CD4-positive, alpha-beta T cell treated with Interferon gamma for 1 hour (primary cell): ENCODE measurements around the gene AMPH.

Experiments used
- DNase-seq: peaks from one replicate; pipeline ENCODE4 v3.0.0-alpha.2; 2020

AMPH gene

DNA sequence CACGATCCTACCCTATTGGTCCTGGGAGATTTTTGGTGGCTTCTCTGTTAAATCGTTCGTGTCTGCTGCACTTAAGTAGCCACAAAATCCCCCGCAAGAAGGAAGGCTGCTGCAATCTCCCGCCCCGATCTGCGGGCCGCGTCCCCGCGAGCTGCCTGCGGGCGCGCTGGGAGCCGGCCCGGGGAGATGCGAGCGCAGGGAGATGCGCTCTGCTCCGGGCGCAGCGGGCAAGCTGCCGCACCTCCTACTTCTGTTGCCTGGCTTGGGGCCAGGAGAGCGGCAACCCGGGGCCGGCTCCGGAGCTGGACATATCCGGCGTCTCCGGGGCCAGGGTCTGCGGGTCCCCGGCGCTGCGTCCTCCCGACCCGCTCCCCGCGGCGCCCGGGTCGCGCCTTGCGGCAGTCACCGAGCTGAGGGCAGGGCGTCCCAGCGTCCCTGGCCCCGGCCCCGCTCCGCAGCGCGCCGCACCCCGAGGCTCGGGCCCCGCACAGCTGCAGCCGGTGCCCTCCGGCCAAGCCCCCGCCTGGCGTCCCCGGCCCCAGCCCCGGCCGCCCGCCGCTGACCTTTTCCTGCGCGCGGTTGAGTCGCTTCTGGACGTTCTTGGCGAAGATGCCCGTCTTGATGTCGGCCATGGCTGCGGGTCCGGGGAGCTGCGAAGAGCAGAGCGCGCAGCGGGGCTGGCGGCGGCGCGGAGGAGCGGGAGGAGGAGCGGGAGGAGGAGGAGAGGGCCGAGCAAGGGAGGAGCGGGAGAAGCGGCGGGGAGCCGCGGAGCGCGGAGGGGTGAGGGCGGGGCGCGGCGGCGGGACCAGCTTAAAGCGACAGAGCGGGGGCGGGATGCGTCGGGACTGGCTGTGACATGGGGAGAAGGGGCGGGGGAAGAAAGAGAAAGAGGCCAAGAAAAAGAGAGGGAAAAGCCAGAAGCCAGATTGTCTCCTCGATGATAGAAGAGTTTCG is at the start of gene AMPH:
AMPH (minus strand) TSS at position 654 of the 954 bp plus-strand sequence; CDS start at position 632, 22 bp downstream.
- no peak for DNase-seq

DNA sequence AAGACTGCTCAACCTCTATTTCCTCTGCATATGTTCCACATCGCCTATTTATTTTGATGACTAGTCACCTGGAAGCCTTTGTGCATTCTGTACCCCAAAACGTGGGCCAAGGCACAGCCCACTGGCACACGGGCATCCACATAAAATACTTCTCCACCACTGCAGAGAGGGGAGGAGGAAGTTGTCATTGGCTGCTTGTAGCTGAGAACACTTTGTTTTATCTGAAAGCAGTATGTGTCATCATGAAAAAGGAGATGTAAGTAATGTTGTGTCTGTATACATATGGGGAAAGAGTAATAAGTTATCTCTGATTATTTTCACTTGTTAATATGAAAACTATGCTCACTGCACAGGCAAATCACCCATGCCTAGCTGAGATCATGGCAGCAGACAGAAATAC is 48.2 kb upstream of the AMPH start:
- no peak for DNase-seq

DNA sequence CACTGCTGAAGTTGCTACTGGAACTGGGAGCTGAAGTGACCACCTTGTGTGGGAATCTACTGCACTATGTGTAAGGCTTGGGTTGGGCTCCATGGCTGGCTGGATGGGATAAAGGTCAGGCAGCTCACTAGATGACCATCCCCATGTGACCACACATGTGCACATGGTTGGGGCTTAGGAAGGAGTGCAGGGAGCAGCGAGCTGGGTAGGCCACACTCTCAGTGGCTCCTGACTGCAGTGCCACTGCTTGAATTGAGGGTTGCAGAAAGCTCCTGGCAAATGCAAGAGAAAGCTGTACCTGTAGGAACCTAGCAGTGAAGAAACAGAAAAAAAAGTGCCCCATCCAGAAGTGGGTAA is 47.5 kb upstream of the AMPH start:
- no peak for DNase-seq

DNA sequence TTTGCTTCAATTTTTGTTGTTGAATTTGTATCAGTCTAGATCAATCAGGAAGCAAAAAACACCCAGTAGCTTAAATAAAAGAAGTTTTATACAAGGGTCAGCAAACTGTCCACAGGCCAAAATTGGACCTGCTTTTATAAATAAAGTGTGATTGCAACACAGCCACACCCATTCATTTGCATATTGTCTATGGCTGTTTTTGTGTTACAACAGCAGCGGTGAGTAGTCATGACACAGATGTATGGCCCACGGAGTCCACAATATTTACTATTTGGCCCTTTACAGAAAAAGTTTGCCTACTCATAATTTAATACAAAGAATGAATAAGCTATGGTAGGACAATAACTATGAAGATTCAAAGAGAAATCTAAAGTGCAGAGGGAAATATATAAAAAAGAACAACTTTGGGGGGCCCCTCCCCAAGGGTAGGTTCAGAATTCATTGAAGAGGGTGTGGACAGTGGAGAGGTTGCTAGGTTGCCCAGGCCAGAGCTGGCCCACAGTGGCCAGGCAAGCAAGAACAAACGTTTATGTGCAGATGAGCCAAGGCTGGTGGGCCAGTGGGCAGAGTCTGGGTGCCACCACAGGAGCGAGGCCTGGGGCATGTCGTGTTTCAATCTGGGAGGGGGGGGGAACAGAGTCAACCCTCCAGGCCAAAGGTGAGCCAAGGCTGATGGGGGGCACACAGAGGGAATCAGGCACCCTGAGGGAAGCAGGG is 47.0 kb upstream of the AMPH start:
- no peak for DNase-seq

DNA sequence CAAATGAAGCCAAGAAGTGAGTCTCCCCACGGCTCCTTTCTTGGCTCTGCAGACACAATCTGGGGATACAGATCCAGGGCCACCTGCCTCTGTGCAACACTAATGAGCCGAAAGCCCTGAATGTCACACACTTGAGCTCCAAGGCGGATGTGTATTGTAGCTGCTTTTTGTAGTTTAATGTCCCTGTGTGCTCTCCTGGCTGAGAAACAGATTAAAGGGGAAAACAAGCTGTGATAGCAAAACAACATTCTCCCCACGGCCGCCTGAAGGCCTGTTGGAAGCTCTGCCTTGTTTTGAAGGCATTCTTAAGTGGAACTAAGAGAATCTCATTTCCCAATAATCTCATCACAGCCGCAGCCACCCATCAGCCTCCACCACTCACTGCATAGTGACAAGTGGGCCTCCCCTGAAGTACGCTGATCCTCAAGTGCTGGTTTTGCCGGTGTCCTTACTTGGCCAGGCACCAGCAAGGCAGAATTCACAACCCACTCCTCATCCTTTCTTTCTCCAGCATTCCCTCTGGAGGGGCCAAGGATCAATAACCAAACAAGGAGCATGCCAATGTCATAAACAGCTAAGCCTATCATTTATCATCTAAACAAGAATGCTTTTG is 44.4 kb upstream of the AMPH start:
- no peak for DNase-seq

DNA sequence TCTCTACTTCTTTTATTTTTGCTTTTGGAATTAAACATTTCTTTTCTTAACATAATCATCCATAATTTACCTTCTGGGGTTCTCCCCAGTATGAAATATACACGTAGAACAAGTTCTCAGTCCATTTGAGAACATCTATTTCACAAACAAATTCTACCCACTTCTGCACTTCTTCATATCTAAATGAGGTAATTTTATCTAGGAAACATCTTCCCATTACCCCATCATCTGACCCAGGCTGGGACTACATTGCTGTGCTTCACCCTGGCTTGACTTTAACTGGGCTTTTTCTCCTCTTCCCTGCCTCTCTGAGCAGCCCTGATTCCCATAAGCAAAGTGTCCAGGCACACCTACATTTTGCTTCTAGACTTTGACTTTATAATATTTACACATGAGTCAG is 43.3 kb upstream of the AMPH start:
- DNase-seq: no peak

DNA sequence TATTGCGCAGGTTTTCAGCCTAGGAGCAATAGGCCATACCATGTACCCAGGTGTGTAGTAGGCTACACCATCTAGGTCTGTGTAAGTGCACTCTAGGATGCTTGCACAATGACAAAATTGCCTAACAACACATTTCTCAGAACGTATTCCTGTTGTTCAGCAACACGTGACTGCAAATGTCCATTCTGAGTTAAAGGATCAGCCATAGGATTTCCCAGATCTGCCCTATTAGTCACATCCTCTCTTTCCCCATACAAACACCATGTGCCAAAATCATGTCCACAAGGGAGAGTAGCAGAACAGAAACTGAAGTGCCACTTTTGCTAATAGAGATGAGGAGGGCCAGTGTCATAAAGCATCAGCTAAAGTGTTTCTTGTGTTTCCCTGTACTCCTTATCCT is 42.6 kb upstream of the AMPH start:
- peak; percentile 9 for DNase-seq

DNA sequence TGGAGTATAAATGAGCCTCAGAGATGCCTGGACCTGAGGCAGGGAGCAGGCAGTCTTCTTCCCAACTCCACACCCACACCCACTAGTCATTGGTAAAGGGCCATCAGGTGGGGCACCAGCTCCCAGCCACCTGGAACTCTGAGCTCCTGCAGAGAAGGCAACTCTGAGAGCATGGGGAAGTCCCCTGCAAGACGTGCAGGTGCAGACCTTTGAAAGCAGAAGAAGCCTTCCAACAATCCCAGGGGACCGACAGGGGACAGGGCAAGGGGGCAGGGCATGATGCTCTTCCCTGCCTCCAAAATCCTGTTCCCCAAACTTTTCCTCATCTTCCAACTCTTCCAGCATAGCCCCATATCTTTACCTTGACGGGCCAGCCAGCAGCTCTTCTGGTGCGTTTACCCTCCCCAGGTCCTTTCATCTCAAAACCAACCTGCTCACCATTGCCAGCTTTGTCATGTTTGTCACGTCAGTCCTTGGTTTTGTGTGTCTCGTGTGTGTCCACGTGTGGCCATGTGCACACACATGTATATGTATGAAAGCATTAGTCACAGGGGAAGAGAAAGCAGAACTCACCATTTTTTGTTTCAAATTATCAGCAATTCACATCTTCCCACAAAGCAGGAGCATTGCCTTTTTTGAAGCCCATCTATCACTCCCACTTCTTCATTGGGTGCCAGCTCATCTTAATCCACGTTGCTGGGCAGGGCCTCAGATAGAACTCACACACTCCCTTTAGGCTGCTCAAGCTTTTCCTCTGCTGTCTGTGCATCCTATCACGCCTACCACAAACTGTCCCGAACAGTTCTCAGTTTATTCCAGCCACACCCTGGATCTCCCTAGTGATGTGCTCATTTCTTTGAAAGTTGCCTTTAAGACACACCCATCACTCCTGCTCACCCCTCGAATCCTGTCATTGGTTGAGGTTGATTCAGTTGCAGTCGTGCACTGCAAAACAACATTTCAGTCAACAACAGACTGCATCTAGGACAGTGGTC is 41.0 kb upstream of the AMPH start:
- peak; percentile 44 for DNase-seq

DNA sequence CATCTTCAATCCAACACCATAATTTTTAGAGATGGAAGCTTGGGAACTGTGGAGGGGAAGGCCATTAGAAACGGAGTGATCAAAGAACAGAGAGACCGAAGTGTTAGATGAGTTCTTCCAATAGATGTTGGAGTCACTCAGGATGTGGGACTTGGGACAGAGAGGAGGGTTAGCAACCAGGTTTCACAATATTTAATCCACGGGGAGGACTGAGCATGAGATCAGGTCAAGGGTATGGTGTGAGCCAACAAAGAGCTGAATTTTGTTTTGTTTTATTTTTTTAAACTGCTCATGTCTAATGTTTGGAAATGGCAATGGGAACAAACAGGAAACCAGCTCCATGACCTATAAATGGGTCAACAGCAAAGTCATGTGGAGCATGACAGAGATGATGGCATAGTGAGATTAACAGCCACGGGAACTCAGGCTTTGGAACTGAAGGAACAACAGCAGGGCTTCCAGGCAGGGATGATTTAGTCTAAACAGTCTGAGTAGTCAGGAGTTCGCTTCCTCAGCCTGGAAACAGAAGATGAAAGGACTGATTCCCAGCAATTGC is 38.9 kb upstream of the AMPH start:
- no peak for DNase-seq

DNA sequence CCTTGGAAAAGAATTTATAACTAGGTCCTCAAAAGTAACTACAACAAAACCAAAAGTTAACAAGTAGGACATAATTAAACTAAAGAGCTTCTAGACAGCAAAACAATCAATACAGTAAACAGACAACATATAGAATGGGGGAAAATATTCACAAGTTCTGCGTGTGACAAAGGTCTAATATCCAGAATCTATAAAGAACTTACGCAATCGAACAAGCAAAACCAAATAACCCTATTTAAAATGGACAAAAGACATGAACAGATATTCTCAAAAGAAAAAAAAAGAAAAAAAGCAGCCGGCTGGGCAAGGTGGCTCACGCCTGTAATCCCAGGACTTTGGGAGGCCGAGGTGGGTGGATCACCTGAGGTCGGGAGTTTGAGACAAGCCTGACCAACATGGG is 33.8 kb upstream of the AMPH start:
- DNase-seq: no peak

DNA sequence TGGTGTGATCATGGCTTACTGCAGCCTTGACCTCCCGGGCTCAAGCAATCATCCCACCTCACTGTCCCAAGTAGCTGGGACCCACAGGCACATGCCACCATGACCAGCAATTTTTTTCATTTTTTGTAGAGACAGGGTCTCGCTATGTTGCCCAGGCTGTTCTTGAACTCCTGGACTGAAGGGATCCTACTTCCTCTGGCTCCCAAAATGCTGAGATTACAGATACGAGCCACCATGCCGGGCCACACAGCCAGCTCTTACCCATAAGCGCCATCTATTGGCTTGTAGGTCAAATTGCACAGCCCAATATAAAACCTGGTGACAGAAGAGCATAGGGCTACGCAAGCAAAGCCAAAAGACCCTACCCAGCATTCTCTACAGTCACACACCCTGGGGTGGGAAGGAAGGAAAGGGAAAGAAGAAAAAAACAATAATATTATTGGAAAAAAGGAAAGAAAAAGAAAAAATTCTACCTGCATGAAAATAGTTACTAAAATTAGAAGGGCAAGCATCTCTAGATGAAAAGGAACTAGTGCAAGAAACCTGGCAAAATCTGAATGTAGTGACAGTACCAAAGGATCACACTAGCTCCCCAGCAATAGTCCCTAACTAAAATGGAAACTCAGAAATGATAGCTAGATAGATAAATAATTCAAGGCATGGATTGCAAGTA is 29.4 kb upstream of the AMPH start:
- no peak for DNase-seq

DNA sequence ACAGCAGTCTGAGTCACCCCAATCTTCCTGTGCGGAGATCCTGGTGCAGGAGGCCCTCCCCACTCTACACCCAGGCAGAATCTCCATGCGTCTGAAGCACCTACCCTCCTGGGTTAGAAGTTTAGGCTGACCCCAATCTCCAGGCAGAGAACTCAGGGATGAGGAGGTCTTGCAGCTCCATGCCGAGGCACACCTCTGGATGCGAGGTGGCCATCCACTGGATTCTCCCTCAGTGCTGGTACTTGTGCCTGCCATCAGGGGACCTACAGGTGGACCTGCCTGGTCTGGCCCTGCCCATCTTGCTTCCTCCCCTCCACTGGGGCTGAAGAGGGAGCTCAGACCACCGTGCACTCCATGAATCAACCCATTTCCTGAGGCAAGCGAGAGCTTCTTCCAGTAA is 28.8 kb upstream of the AMPH start:
- DNase-seq: no peak

DNA sequence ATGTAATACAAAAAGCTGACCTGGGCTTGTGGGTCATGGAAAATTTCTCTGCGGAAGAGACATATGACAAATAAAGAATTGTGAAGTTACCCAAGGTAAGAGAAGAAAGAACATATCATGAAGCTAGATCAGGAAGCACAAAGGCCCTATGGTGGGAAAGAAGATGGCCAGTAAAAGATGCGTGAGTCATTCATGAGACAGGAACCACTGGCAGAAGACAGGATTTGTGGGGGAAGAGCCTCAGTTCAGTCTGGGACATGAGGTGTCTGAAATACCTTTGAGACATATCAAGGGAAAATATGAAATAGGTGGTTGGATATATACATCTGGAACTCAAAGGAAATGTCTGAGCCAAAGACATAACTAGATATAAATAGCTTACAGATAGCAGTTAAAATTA is 27.7 kb upstream of the AMPH start:
- DNase-seq: no peak

DNA sequence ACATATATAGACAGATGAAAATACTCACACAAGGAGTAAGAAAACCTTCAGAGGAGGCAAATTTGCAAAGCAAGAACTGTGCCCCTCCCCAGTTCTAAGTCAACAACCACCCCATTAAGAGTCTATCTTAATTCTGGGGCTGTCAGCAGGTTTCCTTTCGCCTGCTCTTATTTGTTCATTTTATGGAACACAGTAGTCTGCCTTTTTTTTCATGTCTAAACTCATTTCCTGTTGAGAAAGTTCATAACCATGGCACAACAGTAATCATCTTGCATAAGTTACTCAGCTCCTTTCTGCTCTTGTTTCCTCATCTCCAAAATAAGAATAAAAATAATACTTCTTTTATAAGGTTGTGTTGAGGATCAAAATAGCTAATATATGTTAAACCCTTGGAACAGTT is 25.8 kb upstream of the AMPH start:
- DNase-seq: no peak

DNA sequence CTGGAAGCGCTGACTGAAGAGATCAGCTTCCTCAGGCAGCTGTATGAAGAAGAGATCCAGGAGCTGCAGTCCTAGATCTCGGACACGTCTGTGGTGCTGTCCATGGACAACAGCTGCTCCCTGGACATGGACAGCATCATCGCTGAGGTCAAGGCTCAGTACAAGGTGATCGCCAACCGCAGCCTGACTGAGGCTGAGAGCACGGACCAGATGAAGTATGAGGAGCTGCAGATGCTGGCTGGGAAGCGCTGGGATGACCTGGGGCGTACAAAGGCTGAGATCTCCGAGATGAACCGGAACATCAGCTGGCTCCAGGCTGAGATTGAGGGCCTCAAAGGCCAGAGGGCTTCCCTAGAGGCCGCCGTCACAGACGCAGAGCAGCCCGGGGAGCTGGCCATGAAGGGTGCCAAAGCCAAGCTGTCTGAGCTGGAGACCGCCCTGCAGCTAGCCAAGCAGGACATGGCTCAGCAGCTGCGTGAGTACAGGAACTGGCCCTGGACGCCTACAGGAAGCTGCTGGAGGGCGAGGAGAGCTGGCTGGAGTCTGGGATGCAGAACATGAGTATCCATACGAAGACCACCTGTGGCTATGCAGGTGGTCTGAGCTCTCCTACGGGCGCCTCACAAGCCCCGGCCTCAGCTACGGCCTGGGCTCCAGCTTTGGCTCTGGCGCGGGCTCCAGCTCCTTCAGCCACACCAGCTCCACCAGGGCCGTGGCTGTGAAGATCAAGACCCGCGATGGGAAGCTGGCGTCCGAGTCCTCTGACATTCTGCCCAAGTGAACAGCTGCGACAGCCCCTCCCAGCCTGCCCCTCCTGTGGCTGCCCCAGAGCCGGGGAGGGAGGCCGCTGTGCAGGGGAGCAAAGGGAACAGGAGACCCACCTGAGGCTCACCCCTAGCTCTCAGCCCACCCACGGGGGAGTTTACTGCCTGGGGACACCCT is 24.9 kb upstream of the AMPH start:
- DNase-seq: no peak

DNA sequence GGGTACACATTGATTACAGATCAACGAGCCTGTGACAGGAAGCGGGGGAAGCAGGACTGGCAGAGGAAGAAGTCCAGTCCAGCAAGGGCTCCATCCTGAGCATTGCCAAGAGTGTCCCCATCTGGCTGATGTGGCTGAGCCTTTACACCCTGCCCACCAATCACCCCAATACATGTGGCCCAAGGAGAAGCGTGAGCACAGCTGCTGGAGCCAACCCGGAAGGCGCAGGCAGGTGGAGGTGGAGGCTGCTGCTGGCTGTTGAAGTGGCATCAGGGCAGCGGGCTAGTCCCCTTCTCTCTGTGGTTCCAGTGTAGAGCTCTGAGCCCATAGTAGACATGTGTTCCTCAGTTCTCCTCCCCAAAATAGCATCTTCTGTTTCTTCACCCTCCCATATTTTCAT is 6.8 kb upstream of the AMPH start:
- DNase-seq: no peak

DNA sequence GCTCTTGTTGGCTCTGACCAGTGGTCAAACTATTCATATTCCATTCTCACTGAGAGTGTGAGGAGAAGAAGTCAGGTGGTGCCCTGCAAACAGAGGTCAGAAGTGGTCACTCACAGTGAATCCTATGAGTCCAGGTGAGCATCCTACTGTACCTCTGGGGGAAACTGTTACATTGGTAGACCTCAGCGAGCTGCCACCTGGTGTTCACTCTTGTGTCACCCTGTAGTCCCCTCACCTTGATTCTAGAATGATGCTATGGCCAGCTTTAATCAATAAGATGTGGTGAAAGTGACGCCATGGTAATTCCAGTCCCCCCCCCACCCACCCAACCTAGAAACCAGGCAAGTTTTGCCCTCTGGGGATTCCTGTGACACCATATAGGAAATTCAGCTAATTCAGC is 1.2 kb upstream of the AMPH start:
- no peak for DNase-seq

DNA sequence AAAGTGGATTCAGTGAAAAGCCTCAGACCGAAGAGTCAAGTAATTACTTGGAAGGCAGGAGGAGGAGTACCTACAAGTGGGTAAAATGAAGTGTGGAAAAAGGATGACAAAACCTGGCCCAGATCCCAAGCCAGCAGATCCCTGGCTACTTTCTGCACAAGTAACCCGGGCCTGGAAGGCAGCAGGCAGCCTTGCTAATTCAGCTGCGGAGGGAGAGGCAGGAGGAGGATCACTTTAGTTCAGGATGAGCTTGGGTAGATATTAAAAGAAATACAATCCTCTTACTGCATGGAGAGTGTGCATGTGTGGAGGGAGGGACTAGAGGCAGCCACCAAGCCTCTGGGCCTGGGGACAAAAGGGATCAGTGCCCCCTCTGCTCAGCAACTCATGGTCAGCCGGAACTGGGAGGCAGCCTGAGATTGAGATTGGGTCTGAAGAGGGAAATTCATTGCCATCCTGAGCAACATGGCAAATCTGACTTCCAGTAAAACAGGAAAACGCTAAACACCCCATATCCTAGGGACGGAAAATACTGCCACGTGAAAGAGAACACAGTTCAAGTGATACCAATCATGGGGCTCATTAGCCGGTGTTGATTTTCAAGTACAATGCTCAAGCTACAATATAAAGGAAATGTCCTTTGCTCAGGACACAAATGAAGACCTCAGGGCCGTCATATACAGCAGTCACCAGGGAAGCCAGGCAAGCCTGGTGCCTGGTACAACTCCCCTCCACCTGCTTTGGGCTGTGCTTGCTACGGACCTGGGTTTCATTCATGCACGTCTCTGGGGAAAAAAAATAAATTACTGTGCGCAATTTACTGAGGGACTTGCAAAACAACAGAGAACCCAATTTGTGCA is 1.3 kb downstream of the AMPH start:
- DNase-seq: no peak

DNA sequence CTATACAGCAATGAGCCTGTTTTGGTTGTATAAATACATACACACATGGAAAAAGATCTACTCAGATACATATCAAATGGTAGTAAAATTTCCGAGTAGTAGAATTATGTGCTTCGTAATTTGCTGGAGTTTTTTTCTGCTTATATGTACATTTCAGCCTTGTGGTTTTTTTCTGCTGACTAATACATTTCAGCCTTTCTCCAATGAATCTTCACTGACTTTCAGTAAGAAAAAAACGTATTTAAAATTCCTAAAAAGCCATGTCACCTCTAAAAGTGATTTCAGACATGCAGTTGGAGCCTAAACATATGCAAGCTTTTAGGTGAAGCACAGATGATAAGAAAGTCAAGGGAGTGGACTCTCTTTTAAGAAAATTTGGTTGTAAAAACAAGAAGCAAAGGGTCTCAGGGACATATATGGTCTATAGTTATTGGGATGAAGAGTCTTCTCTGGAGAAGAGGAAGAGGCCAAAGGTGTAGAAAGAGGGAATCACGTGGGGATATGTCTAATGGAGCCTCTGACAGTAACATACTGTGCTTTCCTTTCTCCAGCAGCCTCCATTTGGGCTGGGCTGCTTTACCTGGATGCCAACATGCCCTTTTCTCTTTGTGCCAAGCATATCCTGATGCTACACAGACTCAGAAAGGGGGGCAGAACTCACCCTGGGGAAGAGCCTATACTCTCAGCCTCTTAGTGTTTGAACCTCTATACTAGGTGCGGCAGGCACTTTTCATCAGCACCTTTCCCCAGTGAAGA is 2.4 kb downstream of the AMPH start:
- no peak for DNase-seq
